Common myeloid progenitor, CD34-positive (primary cell): ENCODE measurements around the gene SAFB2.

ENCODE experiments used
- CTCF ChIA-PET: fragments of 350-600 bp; sonication (Branson Sonifier 250); formaldehyde crosslinking; loops from one replicate; lab custom pipeline; 2021; ENCODE audit warnings: antibody characterized with exemption; lab: Charles Lee
- POLR2A ChIA-PET: fragments of 350-600 bp; sonication (Branson Sonifier 250); formaldehyde crosslinking; loops from one replicate; lab custom pipeline; 2021; ENCODE audit warnings: antibody characterized with exemption; lab: Charles Lee
- DNase-seq, 3 donors: peaks; one replicate each; pipeline versions ENCODE4 v3.0.0 to v3.0.0-alpha.2; 2013
- H3K27ac ChIP-seq, 2 experiments: 1 replicate in 1 of 2; 2 replicates in 1 of 2; pipeline ENCODE4 v1.7.0; 2013; ENCODE audit warnings: inconsistent platforms in 2 of 2, low read length in 2 of 2, mild to moderate bottlenecking in 2 of 2, low read depth in 1 of 2, moderate library complexity in 1 of 2; ENCODE audit not compliant: severe bottlenecking in 2 of 2, insufficient read depth in 1 of 2, poor library complexity in 1 of 2
- H3K27me3 ChIP-seq, 5 experiments: replicated peaks in 2 of 5; 1 replicate in 3 of 5; 2 replicates in 2 of 5; pipeline versions ENCODE4 v1.6.1 to v1.7.0; 2013; ENCODE audit warnings: low read length in 4 of 5, mild to moderate bottlenecking in 2 of 5, moderate library complexity in 2 of 5, inconsistent platforms in 1 of 5; ENCODE audit not compliant: insufficient read depth in 5 of 5, control insufficient read depth in 4 of 5
- H3K36me3 ChIP-seq, 4 experiments: 1 replicate in 2 of 4; 2 replicates in 2 of 4; pipeline versions ENCODE4 v1.6.1 to v1.7.0; 2013; ENCODE audit warnings: low read length in 3 of 4, control low read depth in 1 of 4, mild to moderate bottlenecking in 1 of 4; ENCODE audit not compliant: control insufficient read depth in 4 of 4, insufficient read depth in 4 of 4
- H3K4me1 ChIP-seq, 4 experiments: 1 replicate in 3 of 4; 2 replicates in 1 of 4; pipeline versions ENCODE4 v1.6.1 to v1.7.1; 2013; ENCODE audit warnings: low read length in 3 of 4, mild to moderate bottlenecking in 3 of 4, control low read depth in 1 of 4, inconsistent platforms in 1 of 4, moderate library complexity in 1 of 4; ENCODE audit not compliant: control insufficient read depth in 4 of 4, insufficient read depth in 4 of 4; ENCODE audit errors: control extremely low read depth in 1 of 4
- H3K4me3 ChIP-seq, 7 experiments: 1 replicate in 4 of 7; 2 replicates in 3 of 7; pipeline versions ENCODE4 v1.5.1 to v1.7.0; 2013; ENCODE audit warnings: mild to moderate bottlenecking in 7 of 7, low read length in 6 of 7, moderate library complexity in 6 of 7, inconsistent platforms in 2 of 7, low read depth in 2 of 7, control low read depth in 1 of 7; ENCODE audit not compliant: insufficient read depth in 4 of 7, control insufficient read depth in 1 of 7; ENCODE audit errors: extremely low read depth in 1 of 7
- H3K9me3 ChIP-seq, 5 experiments: 1 replicate in 4 of 5; 2 replicates in 1 of 5; pipeline versions ENCODE4 v1.6.1 to v1.7.1; 2013; ENCODE audit warnings: low read length in 4 of 5, mild to moderate bottlenecking in 2 of 5, inconsistent platforms in 1 of 5, low read depth in 1 of 5, moderate library complexity in 1 of 5; ENCODE audit not compliant: control insufficient read depth in 4 of 5, insufficient read depth in 2 of 5; ENCODE audit errors: control extremely low read depth in 1 of 5
- WGBS: methylation state at CpG from one replicate; pipeline ENCODE4 v1.1.5; 2013; ENCODE audit not compliant: insufficient coverage; 5-methylcytosine and 5-hydroxymethylcytosine counted together

Gene SAFB2

GRCh38 chr19:5558101-5558621 lies 64.4 kb downstream of the SAFB2 start:
- Histone ChIP-seq H3K27me3 (peaks cover 0 to 31% (median 2%) of the 10 kb centered on the region in 5 experiments), H3K27ac (no peak overlapping the region), H3K9me3 (peaks cover 0 to 7% (median 4%) of the 10 kb centered on the region in 5 experiments), H3K4me3 (no peak overlapping the region), H3K36me3 (no peaks in the 10 kb centered on the region), H3K4me1 (no peaks in the 10 kb centered on the region)
- POLR2A ChIA-PET: no interaction called here
- WGBS: 91% methylated on average over 1 of the region's 2 CpGs
- DNase-seq: no peak
- CTCF ChIA-PET: interaction anchor here (0.8 kb wide), 1 partner anchor 24 kb away, joined by 3 read pairs; no protein-coding TSS in a partner anchor

DNA sequence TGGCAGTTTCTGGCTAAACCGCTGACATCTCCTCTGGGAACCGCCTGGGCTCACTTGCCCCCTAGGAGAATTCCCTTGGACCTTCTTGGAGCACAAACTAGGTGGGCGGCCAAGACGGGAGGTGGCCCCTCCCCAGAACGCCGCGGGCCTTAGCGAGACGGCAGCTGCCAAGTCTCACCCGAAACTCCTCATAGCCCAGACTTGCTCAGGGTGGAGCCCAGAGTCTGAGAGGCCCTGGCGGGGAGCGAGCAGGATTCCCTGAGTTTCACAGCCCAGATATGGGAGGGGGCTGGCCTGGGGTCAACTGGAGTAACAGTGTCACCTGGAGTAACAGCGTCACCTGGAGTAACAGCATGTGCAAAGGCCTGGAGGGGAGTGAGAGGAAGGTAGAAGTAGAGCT lies 64.9 kb downstream of the SAFB2 start:
- H3K27ac ChIP-seq: no peak overlapping the region
- no peaks in the 10 kb centered on the region for H3K36me3 ChIP-seq
- H3K4me3 ChIP-seq: no peak overlapping the region
- H3K27me3 ChIP-seq: peaks cover 0 to 28% (median 2%) of the 10 kb centered on the region in 5 experiments
- POLR2A ChIA-PET: no interaction called here
- H3K9me3 ChIP-seq: peaks cover 0 to 7% (median 4%) of the 10 kb centered on the region in 5 experiments
- CTCF ChIA-PET: interaction anchor here (0.8 kb wide), 1 partner anchor 25 kb away, joined by 3 read pairs; no protein-coding TSS in a partner anchor
- H3K4me1 ChIP-seq: no peaks in the 10 kb centered on the region
- DNase-seq: no peak
- WGBS: 71% methylated on average over 13 of the region's 13 CpGs

GRCh38 chr19:5554828-5555227 lies 67.7 kb downstream of the SAFB2 start:
- no peak for DNase-seq
- POLR2A ChIA-PET: no interaction called here
- WGBS: 87% methylated on average over 3 of the region's 5 CpGs
- H3K36me3 ChIP-seq: no peaks in the 10 kb centered on the region
- H3K27ac ChIP-seq: no peak overlapping the region
- H3K27me3 ChIP-seq: peaks cover 0 to 13% (median 2%) of the 10 kb centered on the region in 5 experiments
- no peaks in the 10 kb centered on the region for H3K4me1 ChIP-seq
- no peaks in the 10 kb centered on the region for H3K9me3 ChIP-seq
- no peak overlapping the region for H3K4me3 ChIP-seq
- CTCF ChIA-PET: interaction anchor here (0.6 kb wide), 1 partner anchor 39 kb away, joined by 3 read pairs; no protein-coding TSS in a partner anchor

GRCh38 chr19:5553892-5554291 lies 68.7 kb downstream of the SAFB2 start:
- WGBS: 96% methylated on average over 3 of the region's 9 CpGs
- H3K36me3 ChIP-seq: no peaks in the 10 kb centered on the region
- no peaks in the 10 kb centered on the region for H3K4me1 ChIP-seq
- no peak overlapping the region for H3K27ac ChIP-seq
- CTCF ChIA-PET: no interaction called here
- peaks cover 0 to 12% (median 2%) of the 10 kb centered on the region in 5 experiments for H3K27me3 ChIP-seq
- DNase-seq: no peak
- no peaks in the 10 kb centered on the region for H3K9me3 ChIP-seq
- H3K4me3 ChIP-seq: no peak overlapping the region
- POLR2A ChIA-PET: no interaction called here

DNA sequence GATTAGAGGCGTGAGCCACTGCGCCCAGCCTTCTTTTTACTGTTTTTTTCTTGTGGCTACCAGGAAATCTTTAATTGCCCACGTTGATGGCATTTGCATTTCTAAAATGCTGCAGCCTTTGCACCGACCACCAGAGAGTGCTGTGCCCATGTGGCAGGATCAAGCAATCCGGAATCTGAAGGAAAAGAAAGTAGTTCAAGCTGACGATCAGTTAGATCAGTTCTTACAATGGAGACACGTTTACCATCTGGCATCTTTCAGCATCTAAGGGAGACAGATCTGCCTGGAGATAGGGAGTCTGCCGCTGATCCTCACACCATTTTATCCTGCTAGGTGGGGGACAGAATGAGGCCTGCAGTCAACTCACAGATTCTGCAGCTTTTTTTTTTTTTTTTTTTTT lies 74.7 kb downstream of the SAFB2 start:
- Histone ChIP-seq H3K4me1 (peaks cover 0 to 2% (median 0%) of the 10 kb centered on the region in 4 experiments), H3K4me3 (peak overlapping the region in 1 of 7 experiments; percentile 42), H3K27ac (no peak overlapping the region), H3K36me3 (no peaks in the 10 kb centered on the region), H3K27me3 (no peaks in the 10 kb centered on the region), H3K9me3 (no peaks in the 10 kb centered on the region)
- 40% methylated on average over 7 of the region's 8 CpGs for WGBS
- peak; percentile 74 to 86 (median 74) for DNase-seq
- CTCF ChIA-PET: interaction anchor here (0.9 to 2.8 kb wide), 3 partner anchors 23 to 32 kb away, joined by 4 to 28 read pairs (median 4); no protein-coding TSS in a partner anchor
- POLR2A ChIA-PET: no interaction called here

DNA sequence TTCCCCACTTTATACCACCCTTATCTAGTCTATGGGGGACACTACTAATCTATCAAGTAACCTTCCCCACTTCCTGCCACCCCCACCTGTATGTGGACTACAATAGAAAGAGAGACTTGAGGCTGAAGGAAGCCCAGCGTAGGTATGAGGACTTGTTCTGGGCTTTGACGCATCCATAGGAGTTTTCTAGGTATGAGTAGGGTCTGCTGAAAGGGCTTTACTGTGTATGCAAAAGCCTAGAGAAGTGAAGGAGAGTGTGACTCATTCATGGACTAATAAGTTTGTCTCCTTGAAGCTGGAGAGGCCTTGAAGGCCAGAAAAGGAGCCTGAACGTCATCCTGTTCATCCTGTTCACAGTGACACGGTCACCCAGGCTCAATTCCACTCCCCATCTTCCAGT lies 76.6 kb downstream of the SAFB2 start:
- Histone ChIP-seq H3K4me1 (peaks cover 0 to 2% (median 0%) of the 10 kb centered on the region in 4 experiments), H3K9me3 (no peaks in the 10 kb centered on the region), H3K27ac (no peak overlapping the region), H3K36me3 (no peaks in the 10 kb centered on the region), H3K4me3 (no peak overlapping the region), H3K27me3 (no peaks in the 10 kb centered on the region)
- WGBS: 92% methylated on average over 3 of the region's 4 CpGs
- CTCF ChIA-PET: interaction anchor here (0.6 to 2.8 kb wide), 5 partner anchors 28 to 112 kb away, joined by 3 to 28 read pairs (median 6); no protein-coding TSS in a partner anchor
- DNase-seq: no peak
- POLR2A ChIA-PET: no interaction called here

- H3K27me3 ChIP-seq: peaks cover 0 to 1% (median 0%) of the 10 kb centered on the region in 5 experiments
- 90% methylated on average over 5 of the region's 5 CpGs for WGBS
Observed at GRCh38 chr19:5545051-5545450, 77.5 kb downstream of the SAFB2 start.

More at GRCh38 chr19:5545051-5545450, 77.5 kb downstream of the SAFB2 start:
- ChIA-PET POLR2A (no interaction called here), CTCF (interaction anchor here (0.7 kb wide), 2 partner anchors 34 to 144 kb away, joined by 4 read pairs; no protein-coding TSS in a partner anchor)
- Histone ChIP-seq H3K4me3 (no peak overlapping the region), H3K36me3 (no peaks in the 10 kb centered on the region), H3K4me1 (peaks cover 0 to 2% (median 0%) of the 10 kb centered on the region in 4 experiments), H3K27ac (no peak overlapping the region), H3K9me3 (no peaks in the 10 kb centered on the region)
- no peak for DNase-seq
